GM19463 (cell line): ENCODE data around the gene GAS2L1.

Experiments
- ATAC-seq: cut with Tn5 transposase; IDR thresholded peaks from one replicate; pipeline ENCODE4 v1.9.1; 2021; ENCODE audit warnings: mild to moderate bottlenecking, moderate library complexity; ENCODE audit not compliant: unreplicated experiment

GAS2L1 gene

DNA sequence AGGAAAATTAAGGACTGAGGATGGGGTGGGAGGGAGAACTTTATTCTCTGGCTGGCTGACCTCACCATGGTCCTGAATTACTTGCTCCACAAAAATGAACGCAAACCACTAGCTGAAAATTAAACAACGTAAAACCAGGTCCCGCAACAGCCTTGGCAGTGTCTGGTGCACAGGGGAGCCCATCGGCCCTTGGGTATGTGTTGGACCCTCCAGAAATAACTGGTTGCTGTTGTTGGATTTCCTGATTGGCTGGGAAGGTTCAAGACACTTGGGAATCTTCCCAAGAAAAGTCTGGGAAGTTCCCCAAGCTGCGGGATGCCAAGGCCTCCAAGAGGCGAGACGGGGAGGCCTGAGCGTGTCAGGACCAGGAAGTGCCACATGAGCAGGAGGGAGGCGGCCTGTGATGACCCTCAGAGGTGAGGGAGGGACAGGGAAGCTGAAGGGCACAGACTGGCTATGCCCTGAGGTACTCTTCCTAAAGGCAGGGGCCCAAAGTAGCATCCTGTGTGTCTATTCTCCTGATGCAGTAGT is 19.4 kb downstream of the GAS2L1 start:
- ATAC-seq: no peak

DNA sequence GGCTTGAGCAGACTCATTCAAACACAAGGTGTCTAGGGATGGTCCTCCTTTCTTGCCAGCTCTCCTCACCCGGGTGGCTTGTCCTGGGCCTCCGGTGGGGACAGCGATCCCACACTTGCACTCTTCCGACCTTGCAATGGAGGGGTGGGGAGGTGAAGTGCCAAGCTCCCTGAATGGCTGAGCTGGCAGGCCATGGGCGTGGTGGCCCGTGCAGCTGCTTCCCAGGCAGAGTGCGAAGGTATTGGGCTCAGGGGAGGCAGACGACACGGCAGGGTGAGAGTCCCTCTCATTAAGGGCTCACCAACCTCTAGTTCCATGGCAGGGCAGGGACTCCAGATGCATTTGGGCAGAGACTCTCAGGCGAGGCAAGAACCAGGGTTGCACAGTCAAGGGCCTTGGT is 20.0 kb downstream of the GAS2L1 start:
- ATAC-seq: no peak

DNA sequence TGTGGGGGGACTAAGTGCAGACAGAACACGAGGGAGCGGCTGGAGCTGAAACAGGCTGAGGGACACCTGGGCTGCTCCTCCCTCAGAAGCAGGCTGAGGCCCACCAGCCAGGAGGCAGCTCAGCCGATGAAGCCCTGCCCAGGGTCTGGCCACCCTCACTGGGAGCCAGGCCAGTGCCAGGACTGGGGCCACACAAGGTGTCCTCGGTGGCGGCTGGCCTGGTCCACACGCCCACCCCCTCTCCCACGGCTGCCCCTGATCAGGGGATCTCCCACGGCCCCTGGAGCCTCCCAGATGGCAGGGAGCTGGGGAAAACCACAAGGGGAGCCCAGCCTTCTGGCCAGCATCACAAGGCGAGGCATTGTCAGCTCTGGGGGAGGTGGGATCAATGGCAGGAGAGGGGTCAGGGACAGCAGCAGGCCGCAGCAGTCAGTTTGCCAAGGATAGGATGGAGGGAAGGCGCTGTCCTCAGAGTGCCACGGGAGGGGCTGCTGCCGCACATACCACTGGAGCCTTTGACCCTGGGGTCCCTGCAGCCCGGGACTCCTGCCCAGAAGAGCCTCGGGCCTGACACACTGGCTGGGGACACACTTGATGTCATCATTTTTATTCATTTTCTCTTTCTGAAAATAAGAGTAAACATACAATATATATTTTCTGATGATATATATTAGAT is 20.8 kb downstream of the GAS2L1 start:
- no peak for ATAC-seq

DNA sequence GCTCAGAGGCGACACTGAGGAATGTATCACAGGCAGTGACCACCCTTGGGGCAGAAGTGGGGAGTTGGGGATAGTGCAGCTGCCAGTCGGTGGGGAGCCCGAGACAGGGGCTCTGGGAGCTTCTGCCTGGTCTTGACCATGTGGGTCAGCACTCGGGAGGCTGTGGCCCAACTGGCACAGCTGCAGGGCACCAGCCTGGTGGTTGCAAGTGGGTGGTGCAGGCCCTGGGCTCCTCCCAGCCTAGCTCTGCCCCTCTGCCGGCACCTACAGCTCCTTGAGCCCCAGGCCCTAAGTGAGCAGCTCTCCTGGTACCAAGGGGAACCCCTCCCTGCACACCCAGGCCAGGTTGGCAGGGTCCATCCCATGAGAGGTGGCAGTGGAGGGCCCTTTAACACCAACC is 21.6 kb downstream of the GAS2L1 start:
- ATAC-seq: no peak

DNA sequence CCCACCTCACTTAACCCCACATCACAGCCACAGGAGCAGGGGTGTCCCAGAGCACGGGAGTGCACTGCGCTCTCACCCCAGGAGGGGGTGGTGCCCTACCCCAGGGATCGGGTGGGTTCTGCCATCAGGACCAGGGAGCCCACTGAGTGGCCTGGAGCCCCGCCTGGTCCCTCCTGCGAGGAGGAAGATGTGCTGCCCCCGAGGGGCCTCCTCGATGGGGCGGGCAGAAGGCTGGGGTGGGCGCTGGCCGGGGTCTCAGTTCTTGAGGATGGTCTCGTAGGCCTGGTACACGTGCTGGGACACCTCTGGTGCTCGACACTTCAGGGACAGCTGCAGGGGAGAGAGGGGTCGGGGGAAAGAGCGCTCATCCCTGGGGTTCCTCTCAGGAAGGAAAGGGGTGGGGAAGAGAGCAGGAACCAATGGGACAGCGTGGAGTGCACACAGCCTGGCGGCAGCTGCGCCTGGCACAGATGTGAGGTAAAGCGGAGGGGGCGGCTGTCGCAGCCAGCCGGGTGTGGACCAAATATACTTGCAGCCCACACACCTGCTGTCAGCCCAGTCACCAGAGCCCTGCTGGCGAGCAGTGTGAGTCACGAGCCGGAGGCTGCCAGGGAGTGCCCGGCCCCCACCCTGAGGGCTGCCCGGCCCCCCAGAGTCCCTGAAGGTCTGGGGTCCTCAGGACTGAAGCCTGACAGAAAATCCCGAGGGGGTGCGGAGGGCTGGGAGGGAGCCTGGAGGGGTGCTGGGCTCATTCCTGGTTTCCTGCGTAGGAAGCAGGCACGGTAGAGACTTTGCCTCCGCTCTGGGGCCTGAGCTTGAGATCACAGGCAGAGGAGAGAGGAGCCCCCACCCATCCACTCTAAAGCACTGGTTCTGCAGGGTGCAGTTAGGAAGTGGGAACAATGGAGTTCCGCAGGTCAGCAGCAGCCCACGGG is 22.4 kb downstream of the GAS2L1 start:
- no peak for ATAC-seq

DNA sequence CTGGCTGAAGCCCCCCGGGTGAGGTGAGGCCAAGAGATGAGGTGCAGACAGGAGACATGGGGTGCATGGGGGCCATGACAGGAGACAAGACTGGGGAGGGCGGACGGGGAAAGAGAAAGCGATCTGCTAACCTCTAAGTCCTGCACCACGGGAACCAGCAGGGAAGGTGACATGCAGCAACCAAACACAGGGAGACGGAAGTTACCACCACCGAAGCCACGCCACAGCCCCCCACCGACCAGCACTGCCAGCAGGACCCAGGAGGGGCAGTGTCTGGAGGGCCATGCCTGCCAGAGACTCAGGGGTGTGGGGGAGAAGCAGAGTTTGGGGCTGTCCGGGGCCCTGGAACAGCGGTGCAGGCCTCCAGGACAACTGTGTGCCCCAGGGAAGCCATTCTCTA is 23.1 kb downstream of the GAS2L1 start:
- ATAC-seq: no peak

DNA sequence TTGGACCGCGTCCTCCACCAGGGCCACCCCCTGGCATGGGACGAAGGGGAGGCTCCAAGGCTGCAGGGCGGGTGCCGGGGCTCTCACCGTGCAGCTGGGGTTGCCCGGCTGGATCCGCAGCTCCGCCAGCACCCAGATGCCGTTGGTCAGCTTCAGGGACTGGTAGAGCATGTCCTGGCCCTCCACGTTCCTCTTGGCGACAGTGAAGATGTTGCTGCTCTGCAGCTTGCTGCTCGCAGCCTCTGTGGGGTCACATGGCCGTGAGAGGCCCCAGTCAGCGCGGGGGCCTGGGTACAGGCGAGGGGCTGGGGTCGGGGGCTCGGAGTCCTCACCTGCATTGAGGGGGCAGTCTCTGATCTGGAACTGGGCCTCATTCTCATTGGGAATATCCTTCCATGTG is 23.8 kb downstream of the GAS2L1 start:
- no peak for ATAC-seq

DNA sequence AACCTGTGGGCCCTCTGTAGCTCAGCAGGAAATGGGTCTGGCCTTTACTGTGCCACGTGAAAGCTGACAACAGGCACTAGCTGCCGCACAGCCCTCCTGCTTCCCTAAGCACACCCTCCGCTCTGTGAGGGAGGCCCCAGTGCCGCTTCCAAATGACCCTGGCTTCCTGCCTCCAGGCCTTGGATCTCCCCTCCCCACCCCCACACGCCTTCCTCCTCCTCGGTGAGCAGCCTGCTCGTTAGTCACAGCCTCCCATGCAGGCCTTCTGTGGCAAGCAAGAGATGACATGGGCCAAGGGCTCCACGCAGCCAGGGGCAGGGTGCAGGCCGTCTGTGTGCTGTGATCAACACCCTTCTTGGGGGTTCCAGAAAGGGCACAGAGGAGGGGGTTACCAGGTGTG is 24.3 kb downstream of the GAS2L1 start:
- no peak for ATAC-seq

DNA sequence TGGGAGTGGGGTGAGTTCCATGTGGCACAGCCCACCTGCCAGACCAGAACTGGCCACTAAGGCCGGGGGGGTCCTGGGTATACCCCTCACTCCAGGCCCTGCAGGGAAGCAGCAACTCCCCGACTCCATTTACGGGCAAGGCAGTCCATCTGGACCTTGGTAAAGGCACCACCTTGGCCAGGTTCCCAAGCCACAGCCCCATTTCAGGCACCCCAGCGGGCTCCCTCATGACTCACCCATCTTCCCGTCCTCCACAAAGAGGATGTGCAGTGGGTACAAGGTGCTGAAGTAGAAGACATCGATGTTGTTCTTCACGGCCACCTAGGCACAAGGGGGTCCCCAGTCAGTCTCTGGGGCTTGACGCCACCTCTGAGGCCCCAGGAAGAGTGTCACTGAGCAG is 24.8 kb downstream of the GAS2L1 start:
- no peak for ATAC-seq

DNA sequence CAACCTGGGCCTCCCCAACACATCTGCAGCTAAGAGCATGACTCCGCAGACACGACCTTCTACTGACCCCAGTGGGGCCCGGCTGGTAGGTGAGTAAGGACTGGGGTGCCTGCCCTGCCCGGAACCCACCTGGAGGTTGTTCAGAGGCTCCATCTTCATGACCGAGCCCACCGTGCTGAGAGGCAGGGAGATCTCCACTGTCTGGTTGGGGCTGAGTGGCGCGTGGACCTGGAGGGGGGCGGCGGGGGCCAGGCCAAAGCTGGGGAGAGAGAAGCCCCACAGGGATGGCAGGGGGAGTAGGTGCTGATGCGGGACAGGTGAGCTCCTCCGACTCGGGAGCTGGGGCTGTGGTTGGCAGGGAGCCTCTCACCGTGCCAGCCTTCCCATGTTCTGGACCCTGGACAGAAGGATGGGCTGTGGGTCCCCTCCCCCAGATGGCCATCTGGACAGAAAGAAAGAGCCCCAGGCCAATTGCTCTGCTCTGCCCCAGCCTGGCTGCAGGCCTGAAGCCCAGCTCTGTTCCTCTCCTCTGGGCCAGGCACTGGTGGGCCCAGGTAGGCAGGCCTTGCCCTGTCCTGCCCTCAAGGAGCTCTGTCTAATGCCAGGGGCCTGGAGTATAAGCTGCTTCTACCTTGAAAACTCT is 25.3 kb downstream of the GAS2L1 start:
- no peak for ATAC-seq

DNA sequence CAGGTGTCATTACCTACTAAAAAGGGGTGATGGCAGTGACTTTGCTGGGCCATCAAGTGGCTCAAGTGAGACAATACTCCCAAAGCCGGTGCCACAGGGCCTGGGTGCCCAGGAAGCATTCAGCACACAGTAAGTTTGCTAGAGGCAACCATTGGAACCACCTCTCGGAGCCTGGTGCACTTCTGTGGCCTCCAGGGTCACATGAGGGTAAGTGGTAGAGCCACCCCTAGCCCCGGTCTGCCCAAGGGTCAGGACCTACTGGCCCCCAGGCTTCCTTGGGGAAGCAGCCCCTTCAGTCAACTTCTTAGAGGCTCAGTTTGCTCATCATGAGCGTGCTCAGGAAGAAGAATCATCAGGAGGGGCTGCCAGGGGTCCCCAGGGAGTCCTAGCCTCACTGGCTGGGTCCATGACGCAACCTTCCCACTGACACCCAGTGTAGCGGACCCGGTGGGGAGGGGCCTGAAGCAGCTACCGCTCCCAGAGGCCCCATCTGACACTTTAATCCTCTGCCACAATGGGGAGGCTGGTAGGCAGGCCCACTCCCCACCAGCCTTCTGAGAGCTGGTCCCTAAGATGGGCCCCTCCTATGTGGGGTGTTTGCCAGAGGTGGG is 26.5 kb downstream of the GAS2L1 start:
- no peak for ATAC-seq

DNA sequence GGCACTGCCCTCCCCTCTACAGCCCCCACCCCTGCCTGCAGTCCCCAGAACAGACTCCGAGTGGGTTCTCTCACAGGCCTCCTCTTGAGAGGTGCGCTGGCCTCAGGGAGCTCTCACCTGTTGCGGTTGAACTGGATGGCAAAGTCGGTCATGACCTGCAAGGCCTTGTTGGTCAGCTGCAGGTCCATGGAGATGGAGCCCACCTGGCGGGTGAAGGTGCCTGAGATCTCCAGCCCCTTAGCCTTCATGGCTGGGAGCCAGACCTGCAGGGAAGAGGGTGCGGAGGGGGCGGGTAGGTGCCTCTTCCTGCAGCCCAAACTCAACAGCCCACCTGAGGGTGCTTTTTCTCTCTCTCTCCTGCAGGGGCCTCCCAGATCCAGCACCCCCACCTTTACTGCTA is 27.7 kb downstream of the GAS2L1 start:
- no peak for ATAC-seq

DNA sequence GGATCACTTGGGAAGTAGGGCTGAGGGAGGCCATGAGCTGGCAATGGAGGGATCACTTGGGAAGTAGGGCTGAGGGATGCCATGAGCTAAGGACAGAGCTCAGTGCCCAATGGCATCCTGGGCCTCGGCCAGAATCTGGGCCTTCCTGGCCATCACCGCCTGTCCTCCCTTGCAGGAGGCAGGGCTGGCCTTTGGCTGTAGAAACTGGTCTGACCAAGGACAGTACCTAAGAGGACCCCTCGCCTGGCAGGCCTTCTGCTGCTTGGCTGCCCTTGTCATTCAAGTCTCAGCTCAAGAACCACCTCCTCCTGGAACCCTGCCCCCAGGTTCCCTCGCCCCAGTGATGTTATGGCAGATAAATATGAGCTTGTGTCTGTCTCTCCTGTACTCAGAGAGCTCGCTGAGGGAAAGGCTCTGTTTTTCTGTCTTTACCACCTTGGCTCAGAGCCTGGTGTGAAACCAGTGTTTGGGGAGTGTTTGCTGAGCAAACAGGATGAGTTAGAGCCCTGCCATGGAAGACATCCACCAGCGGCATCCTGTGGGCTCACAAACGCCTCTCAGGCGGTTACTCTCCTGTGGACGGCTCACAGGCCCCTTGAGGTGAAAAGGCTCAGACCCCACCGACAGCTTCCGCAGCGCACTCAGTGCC is 28.4 kb downstream of the GAS2L1 start:
- no peak for ATAC-seq

DNA sequence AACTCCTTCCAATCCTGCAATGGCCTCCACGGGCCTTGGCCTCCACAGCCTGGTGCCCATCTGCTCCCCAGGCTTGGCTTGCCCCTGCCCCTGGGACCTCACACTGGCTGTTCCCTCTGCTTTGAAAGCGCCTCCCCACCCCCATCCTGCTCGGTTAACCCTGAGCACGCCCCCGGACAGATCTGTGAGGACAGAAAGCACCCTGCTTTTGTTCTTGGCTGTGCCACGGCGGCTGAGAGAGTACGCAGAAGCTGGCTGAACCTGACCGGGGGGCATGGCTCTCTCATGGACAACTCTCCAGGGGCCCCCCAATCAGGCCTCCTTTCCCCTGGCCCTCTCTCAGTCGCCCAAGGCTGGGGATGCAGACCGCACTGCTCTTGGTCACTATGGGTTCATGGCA is 29.2 kb downstream of the GAS2L1 start:
- no peak for ATAC-seq

DNA sequence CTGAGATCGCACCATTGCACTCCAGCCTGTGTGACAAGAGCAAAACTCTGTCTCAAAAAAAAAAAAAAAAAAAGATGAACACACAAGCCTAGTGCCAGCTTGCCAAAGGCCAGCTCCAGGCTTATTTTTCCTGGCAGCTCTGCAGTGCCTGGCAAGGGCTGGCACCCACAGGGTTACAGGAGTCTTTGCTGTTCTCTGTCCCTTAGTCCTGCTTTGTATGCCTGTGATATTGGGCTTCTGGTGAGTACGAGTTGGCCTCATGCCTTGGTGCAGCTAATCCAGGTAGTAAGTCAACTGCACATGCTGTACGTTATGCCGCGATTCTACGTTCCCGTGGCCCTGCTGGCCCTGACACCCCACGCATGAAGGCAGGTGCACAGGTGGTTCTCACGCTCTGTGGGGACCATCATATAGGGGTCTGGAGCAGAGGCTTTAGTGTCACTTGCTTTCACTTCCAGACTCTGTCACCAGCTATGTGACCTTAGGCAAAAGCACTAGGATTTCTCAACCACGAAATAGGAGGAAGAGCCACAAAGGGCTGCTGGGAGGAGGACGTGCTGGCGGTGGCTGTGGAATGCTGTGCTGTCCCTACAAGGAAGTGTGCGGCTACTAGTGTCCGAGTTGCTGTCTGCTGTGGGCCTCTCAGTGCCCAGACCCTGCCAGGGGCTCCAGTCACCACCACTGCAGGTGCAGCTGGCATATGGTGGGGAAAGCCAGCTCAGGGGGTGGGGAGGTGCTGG is 30.5 kb downstream of the GAS2L1 start:
- ATAC-seq: no peak

DNA sequence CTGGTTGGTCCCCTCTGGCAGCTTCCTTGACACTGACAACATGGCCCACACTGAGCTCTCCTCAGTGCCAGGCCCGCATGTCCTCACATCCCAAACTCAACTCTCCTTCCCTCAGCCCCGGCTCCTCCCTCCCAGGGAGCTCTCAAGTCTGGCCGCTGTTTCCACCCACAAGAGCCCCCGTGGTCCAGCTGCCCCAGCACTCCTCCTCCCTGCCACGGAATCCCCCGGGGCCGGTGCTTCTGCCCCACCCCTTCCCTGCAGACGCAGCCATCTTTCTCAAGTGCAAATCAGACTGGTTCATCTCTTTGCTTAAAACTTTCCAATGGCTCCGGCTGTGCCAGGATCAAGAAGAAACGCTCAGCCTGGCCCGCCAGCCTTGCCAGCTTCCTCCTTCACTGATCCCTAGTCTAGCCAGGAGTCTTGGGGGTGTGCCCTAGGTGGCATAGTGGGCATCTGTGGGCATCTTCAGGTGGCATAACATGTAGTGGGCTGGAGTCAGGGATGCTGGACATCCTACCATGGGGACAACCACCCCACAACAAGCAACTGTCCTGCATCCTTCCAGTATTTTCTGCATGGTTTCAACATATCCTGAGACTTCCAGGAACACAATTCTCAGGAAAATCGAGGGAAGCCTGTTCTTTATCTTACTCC is 31.3 kb downstream of the GAS2L1 start:
- no peak for ATAC-seq

DNA sequence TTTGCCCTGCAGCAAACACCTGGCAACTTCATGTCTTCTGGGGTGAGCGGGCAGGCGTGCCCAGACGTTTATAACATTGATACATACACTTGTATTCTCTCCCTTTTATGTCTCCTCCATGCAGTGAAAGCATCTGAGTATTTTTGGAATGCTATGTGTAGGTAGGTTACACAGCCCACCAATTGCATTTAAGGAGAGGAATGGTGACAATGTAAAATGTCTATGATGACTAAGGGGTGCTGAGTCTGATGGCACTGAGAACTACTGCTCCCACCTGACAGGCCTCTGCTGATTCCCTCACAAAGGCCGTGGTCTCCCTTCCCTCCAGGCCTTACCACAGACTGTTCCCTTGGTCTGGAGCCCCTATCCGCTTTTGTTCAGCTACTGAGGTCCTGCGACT is 31.9 kb downstream of the GAS2L1 start:
- ATAC-seq: no peak

DNA sequence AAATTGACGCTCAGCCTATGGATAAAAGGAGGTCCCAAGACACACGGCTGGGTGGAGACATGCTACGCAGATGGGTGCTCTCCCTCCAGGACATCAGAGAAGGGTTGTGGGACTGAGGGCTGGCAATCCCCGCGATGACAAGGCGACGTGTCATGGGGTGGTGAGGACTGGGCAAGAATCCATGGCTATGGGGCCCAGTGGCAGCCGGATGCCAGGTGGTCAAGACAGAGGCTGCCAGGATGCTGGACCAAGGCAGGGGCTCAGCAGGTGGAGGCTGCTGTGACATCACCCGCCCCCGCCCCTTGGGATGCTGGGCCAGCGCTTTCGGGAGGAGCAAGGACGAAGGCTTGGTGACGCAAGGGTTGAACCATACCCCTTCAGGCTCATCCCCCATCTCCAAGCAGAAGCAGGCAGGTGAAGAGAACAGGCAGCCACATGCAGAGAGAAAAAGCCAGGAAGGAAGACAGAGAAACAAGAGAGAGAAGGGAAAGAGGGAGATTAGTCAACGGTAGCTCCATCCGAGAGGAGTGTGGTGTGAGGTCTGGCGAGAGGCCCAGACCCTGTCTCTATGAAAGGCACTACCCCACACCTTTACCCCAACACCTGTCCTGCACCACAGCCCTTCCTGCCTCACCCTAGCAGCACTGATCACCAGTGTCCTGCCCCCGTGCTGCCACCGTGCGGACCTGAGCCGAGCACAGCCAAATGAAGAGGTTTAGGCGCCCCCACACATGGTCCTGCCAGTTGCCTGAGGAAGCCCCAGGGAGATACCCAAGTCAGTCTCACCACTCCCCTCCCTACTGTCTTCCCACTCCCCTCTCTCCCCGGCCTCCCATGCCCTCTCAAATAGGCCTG is 33.2 kb downstream of the GAS2L1 start:
- no peak for ATAC-seq

DNA sequence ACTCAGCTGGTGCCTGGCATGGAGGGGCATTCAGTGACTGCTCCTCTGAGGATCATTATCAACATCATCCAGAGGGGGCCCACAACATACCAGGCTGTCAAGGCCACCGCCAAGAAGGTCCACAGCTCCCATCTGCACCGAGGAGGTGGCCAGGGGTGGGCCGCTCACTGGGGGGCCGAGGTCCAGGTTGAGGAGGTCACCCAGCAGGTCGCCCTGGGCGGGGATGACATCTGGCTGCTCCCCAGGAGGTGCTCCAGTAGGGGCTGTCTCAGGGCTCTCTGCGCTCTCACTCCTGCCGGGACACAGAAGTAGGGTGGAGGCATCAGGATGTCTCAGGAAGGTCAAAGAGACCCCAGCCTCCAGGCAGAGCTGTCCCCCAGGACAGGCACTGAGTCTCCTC is 34.1 kb downstream of the GAS2L1 start:
- ATAC-seq: no peak
